Stimulated activated CD8-positive, alpha-beta memory T cell treated with anti-CD3 and anti-CD28 coated beads, Interleukin-4, amount 100 ng/mL, for 4 hours (primary cell): ENCODE results near the gene TMCO4.
"Not testable (repeated sequence)": the region's sequence is repeated elsewhere in the genome, so short reads cannot be mapped to it uniquely, and the experiment has no call there.

Experiments
- DNase-seq, 2 donors: peaks; one replicate each; pipeline ENCODE4 v3.0.0-alpha.2; 2020; ENCODE audit warnings: low read depth in 2 of 2, low spot score in 1 of 2

The TMCO4 gene

DNA sequence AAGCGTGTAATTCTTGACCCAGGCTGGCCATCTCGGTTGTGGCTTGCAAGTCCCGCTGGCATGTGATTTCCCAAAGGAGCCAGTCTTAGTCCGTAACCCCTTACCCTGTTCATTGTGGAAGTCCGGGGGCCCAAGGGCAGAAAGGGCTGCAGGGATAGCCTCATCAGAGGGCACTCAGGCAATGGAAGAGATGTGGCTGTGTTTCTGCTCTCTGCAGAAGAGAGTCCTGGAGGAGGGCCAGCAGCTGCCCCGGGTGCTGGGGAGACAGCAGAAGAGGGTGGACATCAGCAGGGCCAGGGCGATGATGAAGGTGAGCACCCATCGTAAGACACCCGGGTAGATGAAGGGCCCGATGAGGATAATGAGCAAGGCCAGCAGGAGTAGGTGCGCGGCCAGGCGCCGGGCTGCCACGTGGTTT, 14.5 kb upstream of the TMCO4 start:
- DNase-seq, result no peak

DNA sequence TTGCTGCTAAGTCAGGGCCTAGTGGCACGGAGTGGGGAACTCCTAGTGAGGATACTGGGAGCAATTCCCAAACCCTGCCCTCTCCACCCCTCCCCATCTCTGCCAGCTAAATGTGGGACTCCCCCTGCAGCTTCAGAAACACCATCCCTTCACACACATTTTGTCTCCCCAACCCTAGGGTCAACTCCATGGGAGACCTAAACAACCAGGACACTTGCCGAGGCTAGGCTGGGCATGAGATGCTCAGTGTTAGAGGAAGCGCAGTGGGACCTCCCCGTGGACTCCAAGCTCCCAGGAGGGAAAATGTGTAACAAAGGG, 13.9 kb upstream of the TMCO4 start:
- no peak for DNase-seq

DNA sequence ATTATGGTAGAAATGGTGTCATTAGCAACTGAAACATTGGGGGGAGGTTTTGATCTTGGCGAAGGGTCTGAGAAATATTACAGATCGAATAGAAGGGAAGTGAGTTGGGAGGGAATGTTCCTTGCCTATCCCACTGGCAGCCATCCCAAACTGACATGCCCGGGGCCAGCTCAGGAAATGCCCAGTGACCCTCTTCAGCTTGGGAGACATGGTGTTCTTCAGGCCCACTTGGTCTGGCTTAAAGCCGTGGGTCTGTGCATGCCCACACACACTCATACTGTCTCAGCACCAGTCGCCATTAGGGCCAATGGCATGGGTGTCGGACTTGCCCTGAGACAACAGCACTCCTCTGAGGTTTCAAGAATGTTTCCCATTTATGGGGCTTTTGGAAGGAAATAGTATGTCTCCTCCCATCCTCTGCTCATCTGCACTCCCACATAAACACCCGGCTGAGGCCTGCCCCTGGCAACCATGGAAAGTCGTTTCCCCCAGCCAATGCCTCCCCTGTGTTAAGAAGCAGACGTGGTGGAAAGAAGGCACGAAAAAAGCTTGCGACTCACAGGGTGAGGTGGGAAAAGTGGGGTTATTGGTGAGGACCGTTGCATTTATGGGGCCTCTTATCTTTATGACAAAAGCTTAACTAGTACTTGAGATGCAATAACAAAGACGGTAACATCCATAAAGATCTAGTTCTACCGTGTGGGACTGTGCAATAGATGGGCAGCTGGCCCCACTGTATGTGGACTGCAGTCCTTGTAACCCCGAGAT, 13.3 kb upstream of the TMCO4 start:
- DNase-seq, result no peak

GRCh38 chr1:19811206-19811851, 11.6 kb upstream of the TMCO4 start:
- no peak for DNase-seq

GRCh38 chr1:19809044-19809750, 9.5 kb upstream of the TMCO4 start:
- no peak for DNase-seq

DNA sequence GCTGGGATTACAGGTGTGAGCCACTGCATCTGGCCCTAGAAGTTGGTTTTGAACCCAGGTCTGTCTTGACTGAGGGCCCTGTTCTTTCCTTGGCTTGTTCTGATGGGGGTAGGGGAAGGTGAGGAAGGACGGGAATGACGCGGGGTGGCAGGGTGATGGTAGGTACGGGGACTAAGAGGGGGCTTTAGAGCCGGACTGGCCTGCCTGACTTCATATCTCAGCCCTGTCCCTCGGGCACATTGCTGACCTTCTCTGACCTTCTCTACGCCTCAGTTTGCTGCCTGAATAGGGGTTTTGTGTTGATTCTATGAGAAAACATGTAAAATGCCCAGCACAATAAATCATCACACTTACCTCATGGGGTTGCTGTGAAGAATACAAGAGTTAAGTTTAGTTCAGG, 8.6 kb upstream of the TMCO4 start:
- no peak for DNase-seq

GRCh38 chr1:19804831-19805251, 5.1 kb upstream of the TMCO4 start:
- no peak for DNase-seq

DNA sequence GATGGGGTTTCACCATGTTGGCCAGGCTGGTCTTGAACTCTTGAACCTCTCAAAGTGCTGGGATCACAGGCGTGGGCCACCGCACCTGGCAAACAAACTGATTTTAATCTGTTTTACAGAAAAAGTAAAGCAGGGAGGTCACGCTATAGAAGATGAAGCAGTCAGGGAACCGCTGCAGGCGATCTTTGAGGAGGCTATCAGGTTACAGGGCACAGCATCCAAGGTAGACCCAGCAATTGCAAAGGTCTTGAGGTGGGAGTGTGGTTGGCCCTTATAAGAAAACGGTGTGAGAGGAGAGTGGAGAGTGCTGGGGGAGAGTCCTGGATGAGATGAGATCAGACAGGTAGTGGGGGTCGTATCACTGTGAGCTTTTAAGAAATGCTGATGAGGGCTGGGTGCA, 2.6 kb upstream of the TMCO4 start:
- no peak for DNase-seq

GRCh38 chr1:19800076-19800804, 524 bp upstream of the TMCO4 start:
- no peak for DNase-seq

DNA sequence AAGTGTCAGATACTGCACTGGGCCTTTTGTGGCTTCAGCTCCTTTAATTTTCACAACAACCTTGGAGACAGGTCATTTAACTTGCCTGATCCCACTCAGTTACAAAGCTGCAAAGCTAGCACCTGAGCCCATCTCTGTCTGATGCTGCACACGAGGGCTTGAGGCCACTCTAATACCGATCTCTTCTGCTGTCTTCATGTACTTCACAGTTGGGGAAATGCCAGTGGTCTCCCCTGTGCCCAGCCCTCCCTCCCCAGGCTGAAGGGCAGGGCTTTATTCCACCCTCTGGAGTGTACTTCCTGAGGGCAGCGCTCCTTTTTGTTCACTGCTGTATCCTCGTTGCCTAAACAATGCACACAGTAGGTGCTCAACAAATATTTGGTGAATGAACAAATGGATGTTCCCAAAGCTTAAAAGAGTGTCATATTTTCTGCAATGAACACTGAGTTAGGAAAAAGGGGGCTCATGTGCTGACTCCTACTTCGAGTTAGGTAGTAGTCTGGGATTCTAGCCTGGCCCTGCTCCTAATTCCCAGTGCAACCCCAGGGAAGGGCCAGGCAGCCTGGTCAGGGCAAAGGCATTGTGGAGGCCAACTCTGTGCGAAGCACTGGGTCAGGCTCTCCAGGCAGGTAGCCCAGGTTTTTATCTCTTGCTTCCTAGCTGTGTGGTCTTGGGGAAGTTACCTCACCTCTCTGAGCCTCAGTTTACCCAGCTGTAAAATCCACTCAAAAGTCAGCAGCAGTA, 1.1 kb downstream of the TMCO4 start:
- no peak for DNase-seq

DNA sequence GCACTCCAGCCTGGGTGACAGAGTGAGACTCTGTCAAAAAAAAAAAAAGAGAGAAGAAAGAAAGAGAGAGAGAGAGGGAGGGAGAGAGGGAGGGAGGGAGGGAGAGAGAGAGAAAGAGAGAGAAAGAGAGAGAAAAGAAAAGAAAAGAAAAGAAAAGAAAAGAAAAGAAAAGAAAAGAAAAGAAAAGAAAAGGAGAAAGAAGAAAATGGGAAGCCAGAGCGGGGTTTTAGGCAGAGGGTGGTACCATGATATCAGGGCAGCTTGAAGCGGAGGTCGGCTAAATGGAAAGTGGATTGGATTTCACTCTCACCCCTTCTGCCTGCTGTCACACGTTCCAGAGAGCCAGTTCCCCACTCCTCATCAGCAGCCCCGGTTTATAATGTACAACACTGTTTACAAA, 1.9 kb downstream of the TMCO4 start:
- DNase-seq, result no peak

DNA sequence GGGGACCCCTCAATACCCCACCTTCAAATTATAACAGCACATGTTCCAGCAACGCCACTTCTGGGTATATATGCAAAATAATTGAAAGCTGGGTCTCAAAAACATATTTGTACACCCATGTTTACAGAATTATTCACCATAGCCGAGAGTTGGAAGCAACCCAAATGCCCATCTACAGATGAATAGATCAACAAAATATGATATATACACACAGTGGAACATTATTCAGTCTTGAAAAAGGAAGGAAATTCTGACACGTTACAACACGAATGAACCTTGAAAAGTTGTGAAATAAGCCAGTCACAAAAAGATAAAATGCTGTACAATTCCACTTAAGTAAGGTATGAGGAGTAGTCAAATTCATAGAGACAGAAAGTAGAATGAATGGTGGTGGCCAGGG, 5.1 kb downstream of the TMCO4 start:
- no peak for DNase-seq

DNA sequence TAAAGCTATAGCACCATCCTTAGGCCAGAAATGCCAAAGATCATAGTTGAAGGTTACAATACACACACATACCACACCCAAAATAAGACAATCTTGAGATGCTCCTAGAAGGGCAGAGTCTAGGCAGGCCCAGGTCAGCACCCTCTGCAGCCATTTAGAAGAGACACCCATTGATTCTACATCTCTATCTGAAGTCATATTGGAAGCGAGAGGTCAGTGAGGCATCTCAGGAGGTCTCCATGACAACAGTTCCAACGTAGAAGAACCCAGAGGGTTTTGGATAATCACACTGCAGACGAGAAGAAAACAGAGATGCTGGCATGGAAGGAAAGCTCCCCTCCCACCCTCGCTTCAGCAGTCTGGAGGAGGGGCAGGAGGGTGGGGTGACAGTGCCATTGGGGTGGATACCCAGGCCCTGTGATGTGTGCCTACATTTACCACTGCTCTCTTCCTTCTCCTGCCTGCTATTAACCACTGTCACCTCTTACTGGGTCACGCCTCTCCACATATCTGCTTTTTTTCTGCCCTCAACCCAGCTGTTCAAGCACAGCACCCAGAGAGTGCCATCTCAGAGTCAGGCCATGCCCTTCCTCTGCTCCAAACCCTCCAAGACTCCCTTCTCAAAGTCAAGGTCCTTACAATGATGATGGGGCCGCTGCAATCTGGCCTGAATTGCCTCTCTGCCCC, 6.2 kb downstream of the TMCO4 start:
- no peak for DNase-seq

- DNase-seq, result no peak
These were observed 7.3 kb downstream of the TMCO4 start for GRCh38 chr1:19792237-19793002.

DNA sequence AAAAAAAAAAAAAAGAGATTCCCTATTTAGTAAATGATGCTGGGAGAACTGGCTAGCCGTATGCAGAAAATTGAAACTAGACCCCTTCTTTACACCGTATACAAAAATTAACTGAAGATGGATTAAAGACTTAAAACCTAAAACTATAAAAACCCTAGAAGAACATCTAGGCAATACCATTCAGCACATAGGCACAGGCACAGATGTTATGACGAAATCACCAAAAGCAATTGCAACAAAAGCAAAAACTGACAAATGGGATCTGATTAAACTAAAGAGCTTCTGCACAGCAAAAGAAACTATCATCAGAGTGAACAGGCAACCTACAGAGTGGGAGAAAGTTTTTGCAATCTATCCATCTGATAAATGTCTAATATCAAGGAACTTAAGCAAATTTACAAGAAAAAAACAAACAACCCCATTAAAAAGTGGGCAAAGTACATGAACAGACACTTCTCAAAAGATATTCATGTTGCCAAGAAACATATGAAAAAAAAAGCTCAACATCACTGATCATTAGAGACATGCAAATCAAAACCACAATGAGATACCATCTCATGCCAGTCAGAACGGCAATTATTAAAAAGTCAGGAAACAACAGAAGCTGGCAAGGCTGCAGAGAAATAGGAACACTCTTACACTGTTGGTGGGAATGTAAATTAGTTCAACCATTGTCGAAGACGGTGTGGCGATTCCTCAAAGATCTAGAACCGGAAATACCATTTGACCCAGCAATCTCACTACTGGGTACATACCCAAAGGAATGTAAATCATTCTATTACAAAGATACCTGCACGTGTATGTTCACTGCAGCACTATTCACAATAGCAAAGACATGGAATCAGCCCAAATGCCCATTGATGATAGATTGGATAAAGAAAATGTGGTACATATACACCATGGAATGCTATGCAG, 9.4 kb downstream of the TMCO4 start:
- DNase-seq, result not testable (repeated sequence)

- no peak for DNase-seq
These were observed 12.7 kb downstream of the TMCO4 start for GRCh38 chr1:19786988-19787423.

DNA sequence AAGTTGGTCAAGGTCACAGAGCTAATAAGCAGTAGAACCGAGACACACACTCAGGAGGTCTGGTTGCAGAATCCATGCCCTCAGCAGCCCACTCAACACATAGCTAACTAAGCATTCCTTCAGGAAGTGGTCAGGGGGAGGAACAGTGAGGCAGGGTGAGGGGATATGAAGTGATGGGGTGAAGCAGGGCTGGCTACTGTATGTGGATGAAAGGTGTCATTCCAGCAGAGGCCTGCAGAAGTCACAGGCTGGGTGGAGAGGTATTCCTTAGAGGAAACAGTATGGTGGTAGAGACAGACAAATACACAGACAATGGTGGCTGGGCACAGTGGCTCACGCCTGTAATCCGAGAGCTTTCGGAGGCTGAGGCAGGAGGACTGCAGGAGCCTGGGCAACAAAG, 14.1 kb downstream of the TMCO4 start:
- no peak for DNase-seq

GRCh38 chr1:19780267-19780877, 19.3 kb downstream of the TMCO4 start:
- DNase-seq, result no peak
